K562 (cell line): ENCODE results near the gene RNF167. TPM values are rescaled to one million over a fixed set of nuclear protein-coding genes. Genes with fewer than 3 reads are reported as not detected.

Experiments
- ADNP ChIP-seq: fragments of 200-800 bp; sonication (Bioruptor generic); IDR thresholded peaks from 2 replicates; pipeline ENCODE4 v1.6.1; 2016; ENCODE audit warnings: missing genetic modification characterization, missing compliant biosample characterization
- ARID1B ChIP-seq: fragments of 450-650 bp; IDR thresholded peaks from 2 replicates; pipeline ENCODE4 v1.6.1; 2016; ENCODE audit warnings: antibody characterized with exemption, mild to moderate bottlenecking, inconsistent platforms
- ATF3 ChIP-seq, 2 experiments: fragments of 450-650 bp in 1 of 2; sonication (generic) in 1 of 2; formaldehyde crosslinking in 1 of 2; IDR thresholded peaks in 1 of 2; conservative IDR thresholded peaks in 1 of 2; 2 replicates each; pipeline versions ENCODE4 v1.6.1 to v1.8.1; 2016 to 2023; ENCODE audit warnings: mild to moderate bottlenecking in 2 of 2, moderate library complexity in 2 of 2, inconsistent platforms in 1 of 2, missing genetic modification reagents in 1 of 2
- ATF7 ChIP-seq: fragments of 450-650 bp; IDR thresholded peaks from 2 replicates; pipeline ENCODE4 v1.7.1; 2014; ENCODE audit warnings: mild to moderate bottlenecking, moderate library complexity
- CBFA2T3 ChIP-seq: fragments of 450-650 bp; IDR thresholded peaks from 2 replicates; pipeline ENCODE4 v1.6.1; 2017
- CEBPG ChIP-seq, 3 experiments: fragments of 200-800 bp in 1 of 3; sonication (Bioruptor generic) in 1 of 3; sonication (generic) in 1 of 3; formaldehyde crosslinking in 1 of 3; IDR thresholded peaks in 2 of 3; conservative IDR thresholded peaks in 1 of 3; 2 replicates each; pipeline versions ENCODE4 v1.6.1 to v1.8.0; 2016 to 2022; ENCODE audit warnings: missing compliant biosample characterization in 2 of 3, missing genetic modification characterization in 2 of 3, mild to moderate bottlenecking in 1 of 3, missing genetic modification reagents in 1 of 3
- CXXC5 ChIP-seq: fragments of 250-450 bp; sonication (Bioruptor Pico); IDR thresholded peaks from 2 replicates; pipeline ENCODE4 v1.8.0; 2022; ENCODE audit warnings: inconsistent platforms, mild to moderate bottlenecking, moderate library complexity
- EP300 ChIP-seq: IDR thresholded peaks from 2 replicates; pipeline ENCODE4 v1.6.1; 2012; ENCODE audit warnings: low read length, improper control_type of control experiment
- EP400 ChIP-seq: fragments of 450-650 bp; IDR thresholded peaks from 2 replicates; pipeline ENCODE4 v1.6.1; 2017; ENCODE audit warnings: antibody characterized with exemption, mild to moderate bottlenecking, moderate library complexity
- FOSL1 ChIP-seq: fragments of 200-800 bp; sonication (Bioruptor generic); conservative IDR thresholded peaks from 2 replicates; pipeline ENCODE4 v1.6.1; 2016; ENCODE audit warnings: missing genetic modification characterization, missing compliant biosample characterization
- JUND ChIP-seq, 2 experiments: IDR thresholded peaks; 2 replicates in 1 of 2; 3 replicates in 1 of 2; pipeline ENCODE4 v1.6.1; 2011; ENCODE audit warnings: borderline replicate concordance in 2 of 2, low read depth in 2 of 2, low read length in 2 of 2, improper control_type of control experiment in 1 of 2, missing biosample characterization in 1 of 2, missing genetic modification characterization in 1 of 2, missing genetic modification reagents in 1 of 2
- MAFK ChIP-seq: IDR thresholded peaks from 2 replicates; pipeline ENCODE4 v1.6.1; 2011; ENCODE audit warnings: low read length, improper control_type of control experiment
- MCM5 ChIP-seq: fragments of 450-650 bp; IDR thresholded peaks from 2 replicates; pipeline ENCODE4 v1.6.1; 2016; ENCODE audit warnings: low read depth
- MLLT1 ChIP-seq, 2 experiments: fragments of 450-650 bp; IDR thresholded peaks; 2 replicates each; pipeline ENCODE4 v1.6.1; 2016
- NFATC3 ChIP-seq: fragments of 450-650 bp; IDR thresholded peaks from 2 replicates; pipeline ENCODE4 v1.6.1; 2017; ENCODE audit warnings: mild to moderate bottlenecking
- POLR2H ChIP-seq: IDR thresholded peaks from 2 replicates; pipeline ENCODE4 v1.6.1; 2016; ENCODE audit warnings: missing genetic modification characterization, low read depth, mild to moderate bottlenecking, control low read depth, missing compliant biosample characterization, moderate library complexity
- SPI1 ChIP-seq: IDR thresholded peaks from 2 replicates; pipeline ENCODE4 v1.6.1; 2011; ENCODE audit warnings: low read depth, low read length, control low read depth, borderline replicate concordance
- TFAM ChIP-seq: fragments of 250-450 bp; sonication (Bioruptor Pico); conservative IDR thresholded peaks from 2 replicates; pipeline ENCODE4 v1.5.0; 2021; ENCODE audit warnings: mild to moderate bottlenecking, moderate library complexity
- ZNF408 ChIP-seq: fragments of 250-450 bp; sonication (Bioruptor Pico); IDR thresholded peaks from 2 replicates; pipeline ENCODE4 v1.4.0; 2020; ENCODE audit warnings: low read depth, mild to moderate bottlenecking, moderate library complexity
- ZNF644 ChIP-seq: fragments of 200-800 bp; sonication (Bioruptor generic); IDR thresholded peaks from 2 replicates; pipeline ENCODE4 v1.6.1; 2016; ENCODE audit warnings: low read depth, missing genetic modification characterization, missing compliant biosample characterization
- ZNF655 ChIP-seq: fragments of 250-450 bp; sonication (Bioruptor Pico); IDR thresholded peaks from 2 replicates; pipeline ENCODE4 v1.5.0; 2021
- ZNF766 ChIP-seq: fragments of 200-800 bp; sonication (Bioruptor generic); conservative IDR thresholded peaks from 2 replicates; pipeline ENCODE4 v1.6.1; 2016; ENCODE audit warnings: missing genetic modification characterization, missing compliant biosample characterization
- polyA plus RNA-seq, 8 experiments: library from polyadenylated mRNA; depleted of rRNA in 4 of 8; stranded (reverse) in 5 of 8; unstranded in 3 of 8; fragments of >200 nt; fragmentation: Nextera tagmentation in 2 of 8; fragmentation: Illumina TruSeq in 1 of 8; extraction: Ambion mirVana in 2 of 8; extraction: Trizol in 1 of 8; gene quantifications; 2 replicates each; pipeline versions ENCODE4 v1.2.1 to v1.2.3, GENCODE V29; 2011 to 2014; ENCODE audit warnings: inconsistent platforms in 1 of 8, missing spikeins in 1 of 8
- total RNA-seq, 7 experiments: library from RNA; depleted of rRNA in 6 of 7; stranded (reverse); fragments of >200 nt in 6 of 7; fragmentation: Illumina TruSeq in 2 of 7; extraction: Trizol in 2 of 7; gene quantifications; 2 replicates each; pipeline versions ENCODE4 v1.2.1 to v1.2.3, GENCODE V29; 2011 to 2021; ENCODE audit warnings: low replicate concordance in 1 of 7

Gene RNF167
- total and polyA plus RNA-seq, 9 of the 15 experiments (the other 6 are each of a cell fraction or from before 2014, with no cell fraction given), result 16.5 to 143 (median 45.5) TPM

GRCh38 chr17:4969047-4969550 is 29.0 kb downstream of the RNF167 start (continued):
- peak; percentile 89 for TF ChIP-seq JUND (IDR thresholded peaks at IDR 0.05; ENCODE audit: borderline replicate concordance, low read depth, low read length)
- TF ChIP-seq JUND (tag; IDR thresholded peaks at IDR 0.05; ENCODE audit: borderline replicate concordance, low read depth, low read length), result peak; percentile 34; the same call in 1 of the 3 replicates
- TF ChIP-seq POLR2H (tag), result peak; percentile 49; the same call in 1 of the 2 replicates
- no peak for TF ChIP-seq CBFA2T3
- peak; percentile 51; the same call in 1 of the 2 replicates for TF ChIP-seq EP300
- TF ChIP-seq TFAM (CRISPR knock-in tag), result no peak
- no peak for TF ChIP-seq SPI1
- TF ChIP-seq ADNP (tag), result no peak
- TF ChIP-seq ARID1B, result peak; percentile 45; the same call in 1 of the 2 replicates
- TF ChIP-seq NFATC3, result peak; percentile 86
- no peak for TF ChIP-seq ZNF408 (CRISPR knock-in tag)
- TF ChIP-seq ZNF766 (CRISPR knock-in tag), result peak; percentile 57; the same call in 1 of the 2 replicates
- peak; percentile 15 for TF ChIP-seq CXXC5 (CRISPR knock-in tag)
- TF ChIP-seq MLLT1 (IDR thresholded peaks at IDR 0.05), result peak in 1 of 2 experiments; percentile 67; a peak in 1 of 4 replicates
- TF ChIP-seq ZNF644 (tag), result 0 out of 2 replicates have a peak, but pooled peaks have one; percentile 34
- no peak for TF ChIP-seq MCM5
- TF ChIP-seq ATF7, result peak; percentile 42; the same call in 1 of the 2 replicates
- peak; percentile 42; the same call in 1 of the 2 replicates for TF ChIP-seq EP400
- no peak for TF ChIP-seq ZNF655 (CRISPR knock-in tag)
- no peak for TF ChIP-seq MAFK
- peak; percentile 94 for TF ChIP-seq CEBPG (CRISPR knock-in tag; IDR thresholded peaks at IDR 0.05)
- TF ChIP-seq CEBPG (tag; conservative IDR thresholded peaks at IDR 0.05 in 1 of 2, IDR thresholded peaks at IDR 0.05 in 1 of 2), result peak in 1 of 2 experiments; percentile 94; a peak in 2 of 4 replicates
- peak; percentile 96 for TF ChIP-seq FOSL1 (tag)
- peak; percentile 92 for TF ChIP-seq ATF3 (IDR thresholded peaks at IDR 0.05)
- no peak for TF ChIP-seq ATF3 (CRISPR knock-in tag; conservative IDR thresholded peaks at IDR 0.05)
